DMS79 (cell line): ENCODE results near the gene RHBG.
"Not testable (repeated sequence)": the region's sequence is repeated elsewhere in the genome, so short reads cannot be mapped to it uniquely, and the experiment has no call there.

Source experiments
- DNase-seq: peaks from one replicate; lab custom pipeline; 2025; lab: John Stamatoyannopoulos, UW

RHBG gene, protein sequence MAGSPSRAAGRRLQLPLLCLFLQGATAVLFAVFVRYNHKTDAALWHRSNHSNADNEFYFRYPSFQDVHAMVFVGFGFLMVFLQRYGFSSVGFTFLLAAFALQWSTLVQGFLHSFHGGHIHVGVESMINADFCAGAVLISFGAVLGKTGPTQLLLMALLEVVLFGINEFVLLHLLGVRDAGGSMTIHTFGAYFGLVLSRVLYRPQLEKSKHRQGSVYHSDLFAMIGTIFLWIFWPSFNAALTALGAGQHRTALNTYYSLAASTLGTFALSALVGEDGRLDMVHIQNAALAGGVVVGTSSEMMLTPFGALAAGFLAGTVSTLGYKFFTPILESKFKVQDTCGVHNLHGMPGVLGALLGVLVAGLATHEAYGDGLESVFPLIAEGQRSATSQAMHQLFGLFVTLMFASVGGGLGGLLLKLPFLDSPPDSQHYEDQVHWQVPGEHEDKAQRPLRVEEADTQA

DNA sequence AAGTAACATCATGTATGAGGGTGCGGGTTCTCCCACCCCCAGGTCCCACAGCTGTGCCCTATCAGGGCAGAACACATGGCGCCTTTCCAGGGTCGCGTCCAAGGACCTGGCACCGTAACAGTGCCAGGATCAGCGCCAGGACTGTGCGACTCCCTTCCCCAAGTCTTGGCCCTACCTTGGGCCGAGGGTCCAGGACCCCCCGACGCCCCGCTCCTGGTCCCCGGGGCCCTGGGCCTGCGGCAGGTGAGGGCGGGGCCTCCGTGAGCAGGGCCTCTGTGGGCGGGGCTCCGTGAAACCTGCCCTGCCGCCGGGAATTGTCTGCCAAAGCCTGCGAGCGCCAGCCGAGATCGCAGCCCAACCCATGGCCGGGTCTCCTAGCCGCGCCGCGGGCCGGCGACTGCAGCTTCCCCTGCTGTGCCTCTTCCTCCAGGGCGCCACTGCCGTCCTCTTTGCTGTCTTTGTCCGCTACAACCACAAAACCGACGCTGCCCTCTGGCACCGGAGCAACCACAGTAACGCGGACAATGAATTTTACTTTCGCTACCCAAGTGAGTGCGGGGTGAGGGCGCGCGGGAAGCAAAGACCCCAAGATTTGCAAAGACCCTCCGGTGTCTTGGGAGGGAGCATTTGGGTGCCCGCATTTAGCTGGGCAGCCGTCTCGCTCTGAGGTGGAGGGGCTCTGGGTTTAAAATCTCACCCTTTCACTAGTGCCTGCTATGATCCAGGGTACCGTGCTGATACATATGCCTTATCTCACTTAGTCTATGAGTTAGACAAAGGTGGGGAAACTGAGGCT is at the start of gene RHBG:
Gene RHBG (plus strand): TSS at position 323 of the 796 bp plus-strand sequence. CDS start 39 bp downstream, at position 362.
- DNase-seq = peak; percentile 33

DNA sequence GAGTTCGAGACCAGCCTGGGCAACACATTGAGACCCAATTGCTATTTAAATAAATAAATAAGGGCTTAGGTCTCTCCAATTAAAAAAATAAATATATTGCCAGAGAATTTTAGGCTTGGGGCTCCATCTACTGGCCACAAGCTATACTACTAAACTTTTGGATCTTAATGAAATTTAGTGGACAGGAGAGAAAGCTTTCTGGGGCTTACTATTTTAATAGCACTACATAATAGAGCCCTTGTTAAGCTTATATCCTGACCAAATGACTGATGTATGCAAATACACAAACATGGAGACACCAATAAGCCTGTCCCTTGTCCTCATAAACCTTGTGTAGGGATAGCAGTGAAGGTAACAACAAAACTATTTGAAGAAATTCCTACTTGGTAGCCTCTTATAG is 49.3 kb upstream of the RHBG start:
- no peak for DNase-seq

- DNase-seq = no peak
These were observed 48.5 kb upstream of the RHBG start for GRCh38 chr1:156320560-156320959.

- DNase-seq = not testable (repeated sequence)
These were observed 45.8 kb upstream of the RHBG start for GRCh38 chr1:156323179-156323578.

DNA sequence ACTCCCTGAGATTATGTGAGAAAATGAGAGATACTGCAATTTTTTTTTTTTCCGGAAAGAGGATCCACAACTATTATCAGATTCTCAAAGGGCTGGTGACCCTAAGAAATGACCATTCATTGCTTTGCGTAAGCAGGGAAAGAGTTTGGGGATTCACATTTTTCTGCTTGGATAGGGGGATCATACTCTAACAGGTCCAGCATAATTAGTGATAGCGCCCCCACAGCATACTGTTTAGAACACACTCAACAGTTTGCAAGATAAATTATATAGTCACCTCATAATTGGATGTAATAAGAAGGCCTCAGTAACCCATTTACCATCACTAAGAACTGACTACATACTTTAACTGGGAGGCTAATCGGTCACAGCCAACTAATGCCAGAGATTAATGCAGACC is 32.8 kb upstream of the RHBG start:
- no peak for DNase-seq

DNA sequence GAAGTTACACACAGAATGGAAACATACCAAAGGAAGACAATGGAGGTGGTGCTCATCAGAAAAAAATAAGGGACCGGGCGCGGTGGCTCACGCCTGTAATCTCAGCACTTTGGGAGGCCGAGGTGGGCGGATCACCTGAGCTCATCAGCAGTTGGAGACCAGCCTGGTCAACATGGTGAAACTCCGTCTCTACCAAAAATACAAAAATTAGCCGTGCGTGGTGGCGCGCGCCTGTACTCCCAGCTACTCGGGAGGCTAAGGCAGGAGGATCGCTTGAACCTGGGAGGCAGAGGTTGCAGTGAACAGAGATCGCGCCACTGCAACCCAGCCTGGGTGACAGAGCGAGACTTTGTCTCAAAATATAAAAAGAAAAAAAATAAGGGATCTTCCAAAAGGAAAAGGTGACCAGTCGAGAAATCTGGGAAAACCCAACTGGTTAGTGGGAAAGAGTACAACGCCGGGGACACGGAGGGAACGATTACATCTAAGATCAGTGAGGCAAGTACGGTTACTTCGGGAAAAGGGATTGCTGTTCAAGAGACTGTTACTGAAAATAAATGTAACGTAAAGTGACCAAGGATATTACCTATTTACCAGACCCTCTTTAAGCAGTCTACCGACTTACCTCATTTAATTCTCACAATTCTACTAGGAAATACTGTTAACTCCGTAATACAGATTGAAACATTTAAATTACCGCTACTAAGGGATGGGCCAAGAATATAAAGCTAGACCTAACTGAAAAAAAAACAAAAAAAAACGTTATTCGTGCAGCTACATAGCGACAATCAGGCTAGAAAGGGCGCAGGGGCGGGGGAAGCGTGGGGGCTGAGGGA is 31.7 kb upstream of the RHBG start:
- no peak for DNase-seq

DNA sequence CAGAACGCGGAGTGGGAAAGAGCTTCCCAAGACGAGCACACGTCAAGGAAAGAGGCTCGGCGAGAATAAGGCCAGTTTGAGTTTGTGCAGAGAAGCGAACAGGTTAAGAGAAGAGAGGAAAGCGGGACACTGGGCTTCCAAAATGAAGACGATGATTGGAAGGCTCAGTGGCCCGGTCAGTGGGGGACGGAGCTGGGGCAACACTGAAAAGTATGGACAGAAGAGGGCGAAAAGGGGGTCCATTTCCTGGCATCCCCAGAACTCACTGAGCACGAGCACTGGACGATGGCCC is 31.2 kb upstream of the RHBG start:
- no peak for DNase-seq

DNA sequence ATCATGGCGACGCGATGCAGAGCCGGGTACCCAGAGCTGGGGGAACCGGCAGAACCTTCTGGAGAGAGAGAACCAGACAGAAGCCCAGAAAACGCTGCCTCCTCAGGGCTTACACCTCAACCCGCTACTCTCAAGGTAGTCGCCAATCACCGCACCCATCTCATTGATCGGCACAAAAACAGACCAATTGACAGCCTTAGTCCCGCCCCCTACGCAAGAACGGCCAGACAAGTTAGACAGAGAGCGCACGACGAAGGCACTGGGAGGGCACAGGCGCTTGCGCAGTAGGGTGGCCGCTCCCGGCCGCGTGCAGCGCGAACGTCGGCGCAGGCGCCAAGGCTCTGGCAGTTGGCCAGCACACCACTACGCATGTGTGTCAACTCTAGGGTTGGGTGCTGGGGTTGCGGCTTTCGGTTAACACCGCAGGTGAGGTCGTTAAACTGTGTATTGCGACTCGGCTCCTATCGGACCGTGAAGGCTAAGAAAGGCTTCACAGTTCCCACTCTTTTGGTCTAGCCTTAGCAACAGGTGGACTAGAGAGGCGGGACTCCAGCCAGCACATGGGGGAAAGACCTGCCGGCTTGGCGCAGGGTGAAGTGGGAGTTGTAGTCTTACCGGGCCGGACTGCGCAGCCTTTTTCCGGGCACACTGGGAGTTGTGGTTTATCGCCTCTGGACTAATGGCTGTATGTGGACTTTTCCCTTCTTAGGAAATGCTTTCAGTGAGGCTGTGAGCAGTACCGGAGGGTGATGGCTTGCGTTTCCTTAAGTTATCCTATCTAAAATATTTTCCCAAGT is 30.6 kb upstream of the RHBG start, which contains the start of the genes CCT3 and TSACC:
Gene CCT3 (minus strand): TSS at position 113 of the 797 bp plus-strand sequence. CDS start 108 bp downstream, at position 5.
Gene TSACC (plus strand): TSS at position 347 of the 797 bp plus-strand sequence. CDS start 1,232 bp downstream, outside the sequence.
- peak; percentile 98 for DNase-seq

GRCh38 chr1:156342166-156342955 is 26.6 kb upstream of the RHBG start:
- no peak for DNase-seq

GRCh38 chr1:156344409-156344808 is 24.6 kb upstream of the RHBG start:
- DNase-seq = no peak

DNA sequence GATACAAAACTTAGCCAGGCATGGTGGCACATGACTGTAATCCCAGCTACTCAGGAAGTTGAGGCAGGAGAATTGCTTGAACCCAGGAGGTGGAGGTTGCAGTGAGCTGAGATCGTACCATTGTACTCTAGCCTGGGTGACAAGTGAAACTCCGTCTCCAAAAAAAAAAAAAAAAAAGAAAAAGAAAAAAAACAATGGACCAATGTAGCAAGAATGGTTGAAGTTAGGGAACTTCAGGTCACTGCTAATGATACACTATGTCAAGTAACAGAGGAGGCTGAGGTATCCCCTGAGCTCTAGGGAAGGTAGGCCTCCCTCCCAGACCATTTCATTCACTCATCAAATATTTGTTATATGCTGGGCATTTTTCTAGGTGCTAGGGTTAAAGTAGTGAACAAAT is 23.0 kb upstream of the RHBG start:
- not testable (repeated sequence) for DNase-seq

- no peak for DNase-seq
These were observed 22.4 kb upstream of the RHBG start for GRCh38 chr1:156346636-156347035.

- DNase-seq = no peak
These were observed 21.7 kb upstream of the RHBG start for GRCh38 chr1:156347331-156347730.

- DNase-seq = not testable (repeated sequence)
These were observed 16.5 kb upstream of the RHBG start for GRCh38 chr1:156352481-156352880.

GRCh38 chr1:156356262-156356874 is 12.6 kb upstream of the RHBG start:
- no peak for DNase-seq

DNA sequence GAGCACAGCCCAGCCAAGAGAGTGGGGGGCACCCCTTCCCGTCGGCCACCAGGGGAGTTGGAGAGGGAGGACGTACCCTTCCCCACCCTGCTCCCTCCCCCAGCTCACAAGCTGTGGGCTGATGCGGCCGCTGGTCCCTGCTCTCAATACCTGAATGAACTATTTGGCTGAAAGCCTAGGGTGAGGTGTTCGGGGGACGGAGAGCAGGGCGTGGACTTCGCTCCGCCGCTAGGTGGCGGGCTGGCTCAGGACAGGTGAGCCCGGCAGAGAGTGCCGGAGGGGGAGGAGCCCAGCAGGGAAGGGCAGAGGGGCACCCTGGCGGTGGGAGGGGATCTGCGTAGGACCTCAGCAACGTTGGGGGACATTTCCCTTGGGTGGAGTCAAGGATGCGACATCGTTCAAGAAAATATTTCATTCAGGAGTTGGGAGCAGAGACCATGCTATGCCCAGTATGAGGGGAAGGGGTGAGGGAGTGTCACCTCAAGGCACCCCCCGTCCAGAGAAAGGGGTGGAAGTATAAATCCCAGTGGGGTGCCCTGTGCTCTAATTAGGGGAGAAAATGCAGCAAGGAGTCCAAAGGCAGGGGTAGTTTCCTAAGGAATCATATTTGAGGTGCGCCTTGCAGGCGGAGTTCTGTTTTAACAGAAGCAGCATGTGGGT is 12.0 kb upstream of the RHBG start:
- DNase-seq = peak; percentile 74

DNA sequence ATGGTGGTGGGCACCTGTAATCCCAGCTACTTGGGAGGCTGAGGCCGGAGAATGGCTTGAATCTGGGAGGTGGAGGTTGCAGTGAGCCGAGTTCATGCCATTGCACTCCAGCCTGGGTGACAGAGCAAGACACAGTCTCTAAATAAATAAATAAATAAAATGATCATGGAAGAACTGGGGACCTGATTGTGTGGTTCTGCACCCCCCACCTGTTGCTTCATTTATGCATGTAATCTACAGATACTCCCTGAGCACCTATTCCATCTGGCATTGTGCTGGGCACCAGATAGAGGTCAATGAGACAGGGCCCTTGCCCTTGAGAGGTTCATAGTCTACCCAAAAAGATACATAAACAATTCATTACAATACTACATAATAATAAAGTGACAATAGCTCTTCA is 11.0 kb upstream of the RHBG start:
- no peak for DNase-seq

- DNase-seq = no peak
These were observed 10.4 kb upstream of the RHBG start for GRCh38 chr1:156358641-156359040.

DNA sequence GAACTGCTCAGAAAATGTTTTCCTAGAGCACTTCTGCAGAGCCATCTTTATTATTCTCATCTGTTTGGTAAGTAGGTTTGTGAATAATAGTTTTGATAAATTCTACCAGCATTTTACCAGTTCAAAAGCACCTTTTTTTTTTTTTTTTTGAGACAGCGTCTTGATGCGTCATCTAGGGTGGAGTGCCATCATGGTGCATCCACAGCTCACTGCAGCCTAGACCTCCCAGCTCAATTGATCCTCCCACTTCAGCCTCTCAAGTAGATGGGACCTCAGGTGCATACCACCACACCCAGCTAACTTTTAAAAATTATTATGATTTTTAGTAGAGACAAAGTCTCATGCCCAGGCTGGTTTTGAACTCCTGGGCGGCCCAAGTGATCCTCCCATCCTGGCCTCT is 9.8 kb upstream of the RHBG start:
- no peak for DNase-seq
